DND-41 (cell line): ENCODE measurements around the gene TMEM74B.

ENCODE experiments used
- ATAC-seq: fragments of 200-7000 bp; cut with Tn5 transposase; 3 replicates; pipeline ENCODE4 v1.9.1; 2021; ENCODE audit warnings: low read depth; ENCODE audit not compliant: insufficient read depth
- DNase-seq: peaks from one replicate; pipeline ENCODE4 v3.0.0-alpha.2; 2020
- H2AFZ ChIP-seq: 2 replicates; pipeline ENCODE4 v1.6.0; 2012; ENCODE audit warnings: low read depth, low read length
- H3K27ac ChIP-seq: 2 replicates; pipeline ENCODE4 v1.5.1; 2012; ENCODE audit warnings: low read length, inconsistent platforms
- H3K27me3 ChIP-seq: fragments of 200-600 bp; sonication (generic); 2 replicates; pipeline ENCODE4 v1.6.0; 2012; ENCODE audit warnings: low read length, mild to moderate bottlenecking, inconsistent platforms; ENCODE audit not compliant: insufficient read depth, poor library complexity
- H3K36me3 ChIP-seq: 2 replicates; pipeline ENCODE4 v1.5.1; 2012; ENCODE audit warnings: low read length, inconsistent platforms; ENCODE audit not compliant: insufficient read depth
- H3K4me1 ChIP-seq: 2 replicates; pipeline ENCODE4 v1.5.1; 2012; ENCODE audit warnings: mild to moderate bottlenecking, low read length; ENCODE audit not compliant: insufficient read depth
- H3K4me2 ChIP-seq: 2 replicates; pipeline ENCODE4 v1.6.0; 2012; ENCODE audit warnings: mild to moderate bottlenecking, moderate library complexity, low read length, inconsistent platforms; ENCODE audit not compliant: insufficient read depth
- H3K4me3 ChIP-seq, 2 experiments: fragments of 200-600 bp in 1 of 2; shearing (Covaris generic) in 1 of 2; 2 replicates each; pipeline ENCODE4 v1.5.1; 2012 to 2016; ENCODE audit warnings: inconsistent platforms in 2 of 2, low read length in 2 of 2, mild to moderate bottlenecking in 2 of 2, low read depth in 1 of 2, moderate library complexity in 1 of 2
- H3K79me2 ChIP-seq: 2 replicates; pipeline ENCODE4 v1.6.0; 2012; ENCODE audit warnings: low read length, inconsistent platforms; ENCODE audit not compliant: insufficient read depth
- H3K9ac ChIP-seq: 2 replicates; pipeline ENCODE4 v1.6.0; 2012; ENCODE audit warnings: low read depth, mild to moderate bottlenecking, inconsistent platforms, low read length, moderate library complexity
- H3K9me3 ChIP-seq: 2 replicates; pipeline ENCODE4 v1.5.1; 2012; ENCODE audit warnings: low read length, moderate library complexity, mild to moderate bottlenecking, inconsistent platforms; ENCODE audit not compliant: insufficient read depth, severe bottlenecking
- H4K20me1 ChIP-seq: 2 replicates; pipeline ENCODE4 v1.6.0; 2012; ENCODE audit warnings: low read length; ENCODE audit not compliant: insufficient read depth
- EZH2 ChIP-seq: IDR thresholded peaks from 3 replicates; pipeline ENCODE4 v1.6.1; 2012; ENCODE audit warnings: borderline replicate concordance, low read depth, mild to moderate bottlenecking, moderate library complexity, low read length, inconsistent platforms; ENCODE audit not compliant: severe bottlenecking
- TF ChIP-seq, protein P1 (sequence below): IDR thresholded peaks from 2 replicates; pipeline ENCODE4 v1.5.1; 2012; ENCODE audit warnings: borderline replicate concordance, low read length, moderate library complexity, mild to moderate bottlenecking; ENCODE audit not compliant: poor library complexity, severe bottlenecking; ENCODE audit errors: extremely low read depth

TMEM74B gene

DNA sequence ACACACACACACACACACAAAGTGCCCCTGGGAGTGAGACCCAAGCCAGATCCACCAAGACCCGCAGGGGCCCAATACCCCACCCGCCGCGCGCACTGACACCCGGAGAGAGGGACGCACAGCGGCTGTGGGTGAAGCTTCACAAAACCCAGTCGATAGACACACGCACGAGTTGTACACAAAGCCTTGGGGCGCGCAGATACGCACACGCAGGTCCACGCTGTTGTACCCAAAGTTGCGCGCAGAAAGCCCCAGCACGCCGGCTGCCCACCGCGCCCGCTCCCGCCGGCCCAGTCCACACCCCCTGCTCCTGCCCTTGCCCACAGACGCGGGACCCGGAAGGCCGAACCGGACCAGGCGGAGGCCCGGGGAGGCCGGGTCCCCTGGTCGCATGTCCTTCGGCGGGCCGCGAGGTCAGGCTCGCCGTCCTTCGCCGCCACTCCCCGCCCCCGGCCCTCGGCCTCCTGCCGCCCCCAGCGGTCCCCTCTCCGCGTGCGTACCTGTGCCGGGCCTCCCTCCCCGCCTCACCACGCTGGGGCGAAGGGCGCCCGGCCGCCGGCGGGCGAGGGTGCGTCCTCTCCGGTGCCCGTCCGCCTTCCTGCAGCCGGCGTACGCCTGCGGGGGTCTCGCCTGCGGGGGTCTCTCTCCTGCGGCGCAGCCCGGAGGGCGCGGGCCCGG lies at the start of gene TMEM74B:
Gene TMEM74B, minus strand, starts transcription at position 344 of the 678 bp plus-strand sequence. CDS start 1,180 bp downstream, outside the sequence.
- Histone ChIP-seq H3K79me2 (no peaks in the 10 kb centered on the region), H3K4me3 (no peak within 1 kb of the TSS), H3K27me3 (no peaks in the 10 kb centered on the region), H2AFZ (no peak within 1 kb of the TSS), H3K27ac (no peak within 1 kb of the TSS), H3K4me2 (no peak within 1 kb of the TSS), H4K20me1 (no peaks in the 10 kb centered on the region; the same call in 1 of the 2 replicates), H3K4me1 (no peaks in the 10 kb centered on the region), H3K9ac (no peak within 1 kb of the TSS), H3K9me3 (no peaks in the 10 kb centered on the region), H3K36me3 (no peaks in the 10 kb centered on the region)
- DNase-seq (no peak), ATAC-seq (no peak)
- no peak for TF ChIP-seq EZH2

DNA sequence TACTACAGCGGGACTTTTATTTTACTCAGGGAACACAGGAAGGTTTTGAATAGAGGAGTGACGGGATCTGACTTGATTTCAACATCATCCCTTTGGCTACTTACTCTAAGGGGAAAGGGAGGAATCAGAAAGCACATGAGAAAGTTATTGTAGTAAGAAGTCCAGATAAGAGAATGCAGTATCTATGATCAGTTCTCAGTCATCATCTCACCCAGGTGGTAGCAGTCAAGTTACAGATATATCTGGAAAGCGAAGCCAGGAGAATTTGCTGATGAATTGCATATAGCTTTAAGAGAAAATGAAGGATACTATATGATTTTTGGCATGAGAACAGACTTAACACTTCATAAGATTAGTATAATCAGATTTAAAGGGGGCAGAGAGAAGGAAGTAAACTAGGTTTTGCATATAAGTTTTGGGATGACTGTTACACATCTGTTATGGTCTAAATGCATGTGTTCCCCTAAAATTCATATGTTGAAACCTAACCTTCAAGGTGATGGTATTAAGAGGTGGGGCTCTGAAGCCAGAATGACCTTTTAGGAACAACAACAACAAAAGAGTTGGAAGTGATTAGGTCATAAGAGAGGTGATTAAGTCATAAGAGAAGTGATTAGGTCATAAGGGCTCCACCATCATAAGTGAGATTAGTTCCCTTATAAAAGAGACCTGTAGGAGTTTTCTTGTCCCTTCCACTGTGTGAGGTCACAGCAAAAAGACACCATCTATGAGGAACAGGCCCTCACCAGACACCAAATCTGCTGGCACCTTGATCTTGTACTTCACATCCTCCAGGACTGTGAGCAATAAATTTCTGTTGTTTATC lies 47.7 kb upstream of the TMEM74B start:
- TF ChIP-seq EZH2, result no peak
- TF ChIP-seq, protein P1, sequence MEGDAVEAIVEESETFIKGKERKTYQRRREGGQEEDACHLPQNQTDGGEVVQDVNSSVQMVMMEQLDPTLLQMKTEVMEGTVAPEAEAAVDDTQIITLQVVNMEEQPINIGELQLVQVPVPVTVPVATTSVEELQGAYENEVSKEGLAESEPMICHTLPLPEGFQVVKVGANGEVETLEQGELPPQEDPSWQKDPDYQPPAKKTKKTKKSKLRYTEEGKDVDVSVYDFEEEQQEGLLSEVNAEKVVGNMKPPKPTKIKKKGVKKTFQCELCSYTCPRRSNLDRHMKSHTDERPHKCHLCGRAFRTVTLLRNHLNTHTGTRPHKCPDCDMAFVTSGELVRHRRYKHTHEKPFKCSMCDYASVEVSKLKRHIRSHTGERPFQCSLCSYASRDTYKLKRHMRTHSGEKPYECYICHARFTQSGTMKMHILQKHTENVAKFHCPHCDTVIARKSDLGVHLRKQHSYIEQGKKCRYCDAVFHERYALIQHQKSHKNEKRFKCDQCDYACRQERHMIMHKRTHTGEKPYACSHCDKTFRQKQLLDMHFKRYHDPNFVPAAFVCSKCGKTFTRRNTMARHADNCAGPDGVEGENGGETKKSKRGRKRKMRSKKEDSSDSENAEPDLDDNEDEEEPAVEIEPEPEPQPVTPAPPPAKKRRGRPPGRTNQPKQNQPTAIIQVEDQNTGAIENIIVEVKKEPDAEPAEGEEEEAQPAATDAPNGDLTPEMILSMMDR, result no peak
- Histone ChIP-seq H3K27ac (no peak overlapping the region), H3K79me2 (no peaks in the 10 kb centered on the region), H4K20me1 (no peaks in the 10 kb centered on the region), H2AFZ (no peak overlapping the region), H3K27me3 (peaks cover 29% of the 10 kb centered on the region), H3K9me3 (no peaks in the 10 kb centered on the region), H3K36me3 (no peaks in the 10 kb centered on the region), H3K9ac (no peak overlapping the region), H3K4me2 (no peak overlapping the region), H3K4me3 (no peak overlapping the region), H3K4me1 (no peaks in the 10 kb centered on the region)
- ATAC-seq, result no peak
- DNase-seq, result no peak

DNA sequence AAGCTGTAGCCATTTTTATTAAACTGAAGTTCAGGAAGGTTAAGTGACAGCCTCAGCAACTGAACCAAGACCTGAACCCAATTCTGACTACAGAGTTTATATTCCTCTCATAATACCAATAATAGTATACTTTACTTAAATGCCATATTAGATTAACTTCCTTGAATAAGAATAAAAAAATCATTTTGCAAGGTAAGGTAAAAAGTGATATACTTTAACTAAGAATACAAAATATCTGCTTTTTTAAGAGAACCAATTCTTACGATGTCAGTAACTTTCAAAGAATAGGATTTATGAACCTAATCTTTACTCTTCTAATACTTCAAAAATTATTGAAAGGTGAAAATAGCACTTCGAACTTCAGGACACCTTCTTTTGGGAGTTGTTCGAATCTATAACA lies 44.8 kb upstream of the TMEM74B start:
- H3K4me3 ChIP-seq, result no peak overlapping the region
- no peak overlapping the region for H2AFZ ChIP-seq
- DNase-seq (no peak), ATAC-seq (no peak)
- H3K9ac ChIP-seq, result no peak overlapping the region
- TF ChIP-seq, protein P1, result no peak
- TF ChIP-seq EZH2, result no peak
- no peak overlapping the region for H3K4me2 ChIP-seq
- no peaks in the 10 kb centered on the region for H3K36me3 ChIP-seq
- no peaks in the 10 kb centered on the region for H3K9me3 ChIP-seq
- H3K27ac ChIP-seq, result no peak overlapping the region
- H4K20me1 ChIP-seq, result no peaks in the 10 kb centered on the region
- peaks cover 22% of the 10 kb centered on the region for H3K27me3 ChIP-seq
- H3K79me2 ChIP-seq, result no peaks in the 10 kb centered on the region
- no peaks in the 10 kb centered on the region for H3K4me1 ChIP-seq
